DMS53 treated with DMSO at 0.1 percent for 48 hours (cell line): ENCODE results near the gene KIF18B.

ENCODE experiments used
- DNase-seq: peaks from one replicate; lab custom pipeline; 2025; ENCODE audit not compliant: unreplicated experiment; lab: John Stamatoyannopoulos, UW

KIF18B gene

DNA sequence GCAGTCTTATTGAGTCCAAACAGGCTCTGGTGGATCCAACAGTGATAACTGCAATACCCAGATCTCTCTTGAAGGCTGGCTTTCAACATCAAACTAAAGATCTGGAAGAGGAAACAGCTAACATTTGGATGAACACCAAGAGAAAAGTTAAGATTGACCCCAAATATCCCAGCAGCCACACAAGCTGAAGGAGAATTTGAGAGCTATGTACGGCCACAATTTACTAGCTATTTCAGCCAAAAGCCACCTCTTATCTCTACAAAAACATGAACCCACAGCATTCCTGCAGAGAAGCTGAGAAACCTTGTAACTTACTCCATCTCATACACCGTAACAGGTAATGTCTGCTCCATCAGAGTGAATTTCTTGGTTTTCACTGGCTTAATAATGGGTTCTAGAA is 62.6 kb downstream of the KIF18B start:
- DNase-seq = no peak

DNA sequence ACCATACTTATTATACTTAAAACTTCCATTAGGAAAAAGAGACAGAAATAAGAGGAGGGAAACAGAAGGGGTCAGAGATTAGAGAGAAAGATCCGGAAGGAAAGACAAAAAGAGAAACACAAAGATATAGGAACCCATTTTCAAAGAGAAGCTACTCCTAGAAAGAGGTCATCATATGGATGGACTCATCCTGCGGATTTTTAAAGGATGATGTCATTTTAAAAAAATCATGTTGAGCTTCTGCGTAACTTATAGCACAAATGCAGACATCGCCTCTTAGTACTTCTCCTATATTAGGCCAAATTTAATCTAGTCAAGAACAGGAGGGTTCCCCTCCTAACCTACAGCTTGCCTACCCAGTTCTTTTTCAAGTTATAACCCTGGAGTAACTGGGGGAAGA is 66.4 kb downstream of the KIF18B start:
- DNase-seq = no peak

DNA sequence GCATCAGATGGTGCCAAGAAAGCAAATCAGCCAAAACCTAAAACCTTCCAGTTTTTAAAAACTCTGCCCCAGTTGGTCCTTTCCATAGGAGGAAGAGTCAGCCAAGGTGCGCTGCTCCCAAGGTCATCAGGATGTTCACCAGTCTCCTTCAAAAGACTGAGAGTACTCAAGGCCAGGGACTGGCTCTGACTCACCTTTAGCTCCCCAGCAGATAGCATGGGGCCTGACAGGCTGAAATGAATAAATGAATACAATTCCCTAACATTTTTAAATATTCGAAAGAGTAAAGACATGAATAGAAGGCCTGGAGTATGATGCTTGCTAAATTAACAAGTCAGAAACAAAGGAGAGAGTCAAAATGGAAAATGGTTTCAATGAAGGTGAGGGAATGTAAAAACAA is 67.5 kb downstream of the KIF18B start:
- no peak for DNase-seq

DNA sequence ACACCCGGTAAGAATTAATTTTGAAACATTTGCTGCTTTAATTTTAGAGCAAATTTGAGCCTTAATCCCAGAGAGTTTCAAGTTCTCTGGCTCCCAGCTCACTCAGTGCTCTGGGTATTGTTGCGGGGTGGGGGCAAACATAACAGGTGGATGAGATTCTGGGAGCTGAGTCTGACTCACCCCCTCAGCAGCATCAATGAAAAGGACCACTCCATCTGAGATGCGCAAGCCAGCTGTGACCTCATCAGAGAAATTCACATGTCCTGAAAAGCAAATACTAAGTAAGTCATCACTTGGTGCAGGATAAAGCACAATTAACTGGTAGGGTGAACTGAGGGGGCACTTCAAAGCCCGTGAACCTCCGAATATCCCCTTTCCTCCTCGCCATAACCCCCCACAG is 68.2 kb downstream of the KIF18B start:
- DNase-seq = no peak

DNA sequence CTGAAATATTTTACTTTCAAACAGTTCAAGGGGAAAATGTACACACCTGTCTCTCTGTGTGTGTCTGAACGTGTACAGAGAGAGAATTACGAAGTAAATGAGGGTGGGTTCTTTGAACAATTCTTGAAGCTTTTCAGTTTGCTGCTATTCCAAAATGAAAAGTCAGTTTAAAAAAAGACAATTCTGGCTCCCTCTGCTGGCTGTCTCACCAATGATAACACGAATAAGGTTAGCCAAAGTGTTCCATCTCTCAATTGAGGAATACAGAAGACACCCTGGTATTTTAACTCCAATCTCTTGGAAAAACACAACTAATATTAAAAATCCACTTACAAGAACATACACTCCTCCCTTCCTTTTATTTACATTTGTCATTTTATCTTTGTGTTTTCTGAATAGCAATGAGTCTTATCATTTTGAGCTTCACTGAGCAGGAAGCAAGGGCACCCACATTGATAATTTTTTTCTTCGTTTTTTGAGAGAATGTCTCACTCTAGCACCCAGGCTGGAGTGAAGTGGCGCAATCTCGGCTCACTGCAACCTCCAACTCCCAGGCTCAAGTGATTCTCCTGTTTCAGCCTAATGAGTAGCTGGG is 68.8 kb downstream of the KIF18B start:
- peak; percentile 16 for DNase-seq

DNA sequence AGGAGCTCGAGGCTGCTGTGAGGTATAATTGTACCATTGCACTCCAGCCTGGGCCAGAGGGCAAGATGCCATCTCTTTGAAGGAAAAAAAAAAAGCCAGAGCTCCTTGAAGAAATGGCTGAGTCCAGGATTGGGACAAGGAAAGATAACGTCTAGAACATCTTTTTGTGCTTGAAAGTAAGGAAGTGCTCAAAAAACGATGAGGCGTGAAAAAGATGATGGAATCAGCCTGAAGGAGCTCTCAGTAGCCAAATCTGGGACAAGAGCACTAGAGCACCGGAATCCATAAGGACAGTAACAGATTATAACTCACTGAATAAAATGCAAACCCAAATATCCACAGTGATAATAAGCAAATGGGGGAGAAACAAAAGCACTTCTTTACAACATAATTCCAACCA is 70.5 kb downstream of the KIF18B start:
- no peak for DNase-seq

DNA sequence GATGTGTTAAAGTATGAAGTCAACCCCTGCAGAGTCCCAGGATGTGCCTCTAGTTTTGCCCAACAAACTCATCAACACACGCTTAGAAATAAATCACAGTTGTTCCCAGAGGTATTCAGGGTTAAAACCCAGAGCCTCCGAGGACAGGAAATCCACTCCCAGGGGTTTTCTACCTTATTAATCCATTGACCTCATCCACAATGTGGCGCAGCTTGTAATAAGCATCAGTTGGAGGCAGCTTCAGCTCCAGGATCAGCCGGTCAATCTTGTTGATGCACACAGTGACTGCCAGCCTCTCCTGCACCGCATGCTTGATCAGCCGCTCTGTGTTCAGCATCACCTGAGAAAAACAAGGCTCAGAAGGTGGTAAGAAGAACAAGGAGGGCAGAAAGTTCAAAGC is 71.8 kb downstream of the KIF18B start:
- no peak for DNase-seq
